IPS-18c (cell line): ENCODE results near the gene XRCC2.
"Not testable (repeated sequence)": the region's sequence is repeated elsewhere in the genome, so short reads cannot be mapped to it uniquely, and the experiment has no call there.

Source experiments
- H3K4me3 ChIP-seq: 2 replicates; pipeline ENCODE4 v1.7.0; 2013; ENCODE audit warnings: low read depth, mild to moderate bottlenecking, low read length, moderate library complexity; ENCODE audit not compliant: insufficient read depth
- H3K9me3 ChIP-seq: one replicate; pipeline ENCODE4 v1.6.1; 2013; ENCODE audit warnings: mild to moderate bottlenecking, low read length, moderate library complexity; ENCODE audit not compliant: control insufficient read depth, insufficient read depth

Gene XRCC2

DNA sequence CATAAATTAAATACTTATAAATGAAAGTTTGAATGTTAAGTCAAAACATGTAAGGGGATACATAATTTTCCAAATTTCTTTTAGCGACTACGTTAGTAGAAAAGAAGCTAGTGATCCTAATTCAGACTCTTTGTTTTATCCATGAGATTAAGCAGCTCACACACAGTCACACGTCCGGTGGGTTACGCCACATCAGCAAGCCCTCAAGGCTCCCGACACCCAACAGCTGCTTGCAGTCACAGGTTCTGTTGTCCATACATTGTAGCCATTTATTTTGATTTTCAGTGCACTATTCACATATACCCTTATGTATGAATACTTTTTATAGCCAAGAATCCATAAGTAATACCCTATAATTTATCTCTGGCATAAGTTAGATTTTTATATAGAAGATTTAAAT lies 39.5 kb downstream of the XRCC2 start:
- H3K4me3 ChIP-seq = no peak overlapping the region
- H3K9me3 ChIP-seq = no peaks in the 10 kb centered on the region

DNA sequence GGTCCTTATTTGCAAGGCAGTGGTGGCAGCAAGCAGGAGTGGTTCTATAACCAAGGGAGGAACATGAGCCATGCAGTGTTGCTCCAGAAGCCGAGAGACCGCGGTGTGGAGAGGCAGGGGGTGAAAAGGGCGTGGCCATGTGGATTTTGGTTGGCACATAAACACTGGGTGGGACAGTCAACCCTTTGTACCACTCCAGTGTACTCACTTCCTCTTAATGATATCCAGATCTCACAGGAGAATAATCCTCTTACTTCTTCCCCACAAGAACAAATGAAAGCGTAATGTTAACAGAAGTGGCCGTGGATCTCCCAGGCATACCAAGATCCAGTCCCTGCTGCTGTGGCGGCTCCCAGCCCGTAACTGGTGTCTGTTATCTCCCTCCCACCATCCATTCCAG lies 42.4 kb downstream of the XRCC2 start:
- Histone ChIP-seq H3K4me3 (no peak overlapping the region), H3K9me3 (no peaks in the 10 kb centered on the region)

DNA sequence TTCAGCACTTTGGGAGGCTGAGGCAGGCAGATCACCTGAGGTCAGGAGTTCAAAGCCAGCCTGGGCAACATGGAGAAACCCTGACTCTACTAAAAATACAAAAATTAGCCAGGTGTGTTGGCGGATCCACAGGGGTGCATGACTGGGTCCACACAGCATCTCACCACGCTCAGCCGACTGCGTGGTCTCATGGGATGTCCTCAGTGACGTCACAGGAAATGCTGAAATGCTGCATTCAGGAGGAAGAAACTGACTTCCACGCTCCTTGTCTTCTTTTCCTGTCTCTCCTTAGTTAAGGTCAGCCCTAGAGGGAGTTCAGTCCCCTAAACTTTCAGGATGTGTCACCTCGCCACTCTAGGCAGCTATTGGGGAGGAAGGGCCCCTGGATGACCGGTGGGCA lies 42.9 kb downstream of the XRCC2 start:
- H3K9me3 ChIP-seq = no peaks in the 10 kb centered on the region

DNA sequence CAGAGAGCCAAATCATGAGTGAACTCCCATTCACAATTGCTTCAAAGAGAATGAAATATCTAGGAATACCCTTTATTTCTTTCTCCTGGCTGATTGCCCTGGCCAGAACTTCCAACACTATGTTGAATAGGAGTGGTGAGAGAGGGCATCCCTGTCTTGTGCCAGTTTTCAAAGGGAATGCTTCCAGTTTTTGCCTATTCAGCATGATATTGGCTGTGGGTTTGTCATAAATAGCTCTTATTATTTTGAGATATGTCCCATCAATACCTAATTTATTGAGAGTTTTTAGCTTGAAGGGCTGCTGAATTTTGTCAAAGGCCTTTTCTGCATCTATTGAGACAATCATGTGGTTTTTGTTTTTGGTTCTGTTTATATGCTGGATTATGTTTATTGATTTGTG lies 47.2 kb downstream of the XRCC2 start:
- not testable (repeated sequence) for H3K9me3 ChIP-seq, H3K4me3 ChIP-seq

More for the DNA sequence above, 42.9 kb downstream of the XRCC2 start:
- H3K4me3 ChIP-seq = no peak overlapping the region

DNA sequence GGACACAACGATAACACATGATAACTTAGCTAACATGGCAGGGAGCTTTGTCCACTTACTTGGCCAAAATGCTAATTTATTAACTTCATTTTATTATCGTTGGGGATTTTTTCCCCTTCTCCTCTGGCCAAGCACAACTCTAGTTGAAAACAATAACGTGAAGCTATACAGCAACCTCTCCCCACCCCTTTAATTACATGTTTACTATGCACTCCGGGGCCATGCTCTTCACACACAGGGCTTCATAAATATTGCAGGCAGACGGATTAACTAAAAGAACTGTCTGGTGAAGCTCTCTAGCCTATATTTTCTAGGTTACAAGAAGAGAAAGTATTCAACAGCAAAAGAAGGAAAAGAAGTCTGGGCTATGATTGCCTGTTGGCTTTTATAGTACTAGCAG lies 51.7 kb downstream of the XRCC2 start:
- H3K9me3 ChIP-seq = no peaks in the 10 kb centered on the region
- H3K4me3 ChIP-seq = no peak overlapping the region

DNA sequence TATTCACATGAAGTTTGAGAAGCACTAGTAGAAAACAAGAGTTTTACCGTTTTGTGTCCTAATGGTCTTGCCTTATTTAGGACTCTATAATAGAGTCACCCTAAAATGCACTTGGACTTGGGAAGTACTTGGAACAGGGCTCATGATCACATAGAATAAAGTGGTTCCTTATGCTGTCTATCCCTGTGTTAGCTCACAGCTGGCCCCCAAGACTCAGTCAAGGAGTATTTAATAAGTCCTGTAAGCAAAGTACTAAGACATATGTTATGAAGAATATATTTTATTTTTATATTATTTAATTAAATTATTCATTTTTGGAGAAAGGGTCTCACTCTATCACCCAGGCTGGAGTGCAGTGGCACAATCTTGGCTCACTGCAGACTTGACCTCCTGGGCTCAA lies 54.5 kb downstream of the XRCC2 start:
- H3K9me3 ChIP-seq = no peaks in the 10 kb centered on the region
- H3K4me3 ChIP-seq = no peak overlapping the region

DNA sequence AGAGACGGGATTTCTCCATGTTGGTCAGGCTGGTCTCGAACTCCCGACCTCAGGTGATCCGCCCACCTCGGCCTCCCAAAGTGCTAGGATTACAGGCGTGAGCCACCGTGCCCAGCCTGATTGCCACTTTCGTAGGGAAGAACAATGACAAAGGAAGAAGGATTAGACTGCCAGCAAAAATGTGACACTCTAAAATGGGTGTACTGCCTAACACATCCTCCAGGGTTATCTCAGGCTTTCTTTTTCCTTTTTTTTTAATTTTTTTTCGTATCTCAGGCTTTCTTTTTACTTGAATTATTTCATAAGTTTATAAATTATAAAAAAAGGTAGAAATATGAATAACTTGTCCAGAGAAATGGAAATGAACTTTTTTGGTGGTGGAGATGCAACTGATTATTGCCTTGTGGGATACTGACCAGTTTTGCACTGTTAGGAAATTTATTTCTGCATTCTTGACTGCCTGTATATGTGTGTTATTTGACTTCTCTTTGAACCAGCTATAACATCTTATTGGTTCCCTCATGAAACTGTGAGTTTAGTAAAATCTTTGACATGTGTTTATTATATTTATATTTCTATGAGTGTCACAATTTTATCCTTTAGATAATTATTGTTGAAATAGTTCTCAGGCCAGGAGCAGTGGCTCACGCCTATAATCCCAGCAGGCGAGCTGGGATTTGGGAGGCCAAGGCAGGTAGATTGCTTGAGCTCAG lies 56.8 kb downstream of the XRCC2 start:
- H3K9me3 ChIP-seq = no peaks in the 10 kb centered on the region
- H3K4me3 ChIP-seq = no peak overlapping the region

DNA sequence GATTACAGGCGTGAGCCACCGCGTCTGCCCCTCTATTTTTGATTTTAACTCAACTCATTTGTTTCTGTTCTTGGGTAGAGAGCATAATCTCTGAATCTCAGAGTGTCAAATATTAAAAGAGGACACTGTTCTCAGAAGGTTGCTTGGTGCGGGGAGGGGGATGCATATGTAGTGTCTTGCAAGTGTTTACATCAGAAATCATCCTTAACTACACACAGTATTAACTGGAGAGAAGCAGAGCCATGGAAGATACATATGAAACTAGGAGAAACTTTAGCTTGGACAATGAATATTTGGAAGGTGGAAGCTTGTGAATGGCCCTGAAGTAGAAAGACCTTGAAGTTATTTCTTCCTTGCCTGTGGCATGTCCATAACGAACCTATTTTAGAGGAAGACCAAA lies 57.5 kb downstream of the XRCC2 start:
- Histone ChIP-seq H3K9me3 (no peaks in the 10 kb centered on the region), H3K4me3 (no peak overlapping the region)

DNA sequence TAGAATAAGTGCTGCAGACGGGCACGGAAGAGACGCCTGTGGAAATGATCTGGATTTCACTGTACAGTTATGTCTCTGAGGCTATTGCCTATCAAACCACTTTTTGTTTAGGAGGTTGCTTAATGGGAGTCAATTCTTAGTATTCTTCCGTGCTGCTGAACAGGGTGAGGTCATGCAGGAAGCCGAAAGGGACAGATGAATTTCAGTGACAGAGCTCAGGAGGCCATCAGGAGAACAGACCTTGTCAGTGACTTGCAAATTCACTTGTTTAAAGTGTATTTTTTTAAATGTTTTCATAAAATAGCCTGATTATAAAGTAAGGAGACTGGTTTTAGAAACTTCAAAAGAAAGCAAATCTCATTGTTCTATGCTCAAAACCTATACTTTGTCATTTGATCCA lies 58.9 kb downstream of the XRCC2 start:
- Histone ChIP-seq H3K9me3 (peaks cover 2% of the 10 kb centered on the region), H3K4me3 (no peak overlapping the region)

DNA sequence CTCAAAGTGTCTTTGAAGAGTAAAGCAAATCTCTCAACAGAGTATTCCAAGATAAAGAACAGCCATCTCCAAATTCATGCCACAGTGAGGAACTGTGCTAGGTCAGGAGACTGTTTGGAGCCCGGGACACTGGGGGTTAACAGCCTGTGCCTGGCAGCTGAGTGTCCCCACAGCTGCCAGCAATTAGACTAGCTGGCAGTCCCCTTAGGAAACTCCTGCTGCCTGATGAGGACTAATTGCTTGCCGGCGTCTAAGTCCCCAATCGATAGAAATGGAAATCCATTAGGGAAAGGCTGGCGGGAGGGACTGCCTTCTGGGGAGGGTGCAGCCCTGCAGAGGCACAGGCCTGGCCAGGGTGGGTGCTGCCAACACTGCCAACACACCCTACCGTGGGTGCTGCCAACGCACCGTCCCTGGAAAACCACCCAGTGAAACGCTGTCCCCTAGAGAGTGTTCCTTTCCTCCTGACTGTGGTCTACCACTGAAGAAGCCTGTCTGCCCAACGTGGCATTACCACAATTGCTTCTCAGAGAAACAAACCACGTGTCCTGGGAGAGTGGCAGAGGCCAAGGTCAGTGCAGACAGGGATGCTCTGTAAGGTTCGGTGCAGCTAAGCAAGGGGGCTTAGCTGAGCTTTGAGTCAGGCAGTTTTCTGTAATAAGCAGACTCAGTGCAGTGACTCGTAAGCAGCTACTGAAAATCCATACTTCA lies 60.8 kb downstream of the XRCC2 start:
- H3K4me3 ChIP-seq = no peak overlapping the region
- peaks cover 2% of the 10 kb centered on the region for H3K9me3 ChIP-seq

DNA sequence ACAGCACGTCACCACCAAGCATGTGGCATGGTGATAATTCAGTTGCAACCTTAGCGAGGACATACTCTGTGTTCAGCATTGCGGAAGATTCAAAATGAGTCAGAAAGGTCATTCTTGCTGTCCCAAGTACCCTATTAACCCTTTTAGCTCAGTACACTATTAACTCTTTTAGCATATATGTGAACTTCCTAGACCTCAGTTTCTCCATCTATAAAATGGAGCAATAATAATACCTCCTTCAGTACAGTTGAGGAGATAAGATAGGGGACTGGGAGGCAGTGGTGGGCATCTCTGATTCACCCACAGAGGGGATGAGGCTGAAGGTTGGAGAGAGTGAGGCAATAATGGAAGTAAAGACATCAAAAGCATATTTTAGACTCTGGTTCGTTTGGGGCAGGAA lies 67.3 kb downstream of the XRCC2 start:
- Histone ChIP-seq H3K4me3 (no peak overlapping the region), H3K9me3 (peaks cover 2% of the 10 kb centered on the region)

DNA sequence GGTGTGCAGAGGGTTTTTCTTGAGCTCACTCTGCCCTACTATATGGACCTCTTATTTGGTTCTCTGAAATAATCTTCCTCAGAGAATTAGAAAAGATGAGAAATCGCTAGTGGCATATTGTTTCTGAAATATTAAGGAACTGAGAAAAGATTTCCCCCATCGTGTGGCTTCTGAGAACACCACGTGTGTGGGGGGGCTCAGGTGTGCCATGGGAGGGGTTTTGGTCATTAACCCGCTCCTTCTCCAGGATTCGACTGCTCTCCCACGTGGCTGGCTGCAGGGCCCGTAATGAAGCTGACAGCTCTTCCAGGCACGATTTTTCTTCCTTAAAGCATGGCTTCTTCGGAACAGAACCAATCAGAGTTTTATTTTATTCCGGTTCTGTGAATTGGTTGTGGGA lies 67.7 kb downstream of the XRCC2 start:
- no peak overlapping the region for H3K4me3 ChIP-seq
- peaks cover 2% of the 10 kb centered on the region for H3K9me3 ChIP-seq

DNA sequence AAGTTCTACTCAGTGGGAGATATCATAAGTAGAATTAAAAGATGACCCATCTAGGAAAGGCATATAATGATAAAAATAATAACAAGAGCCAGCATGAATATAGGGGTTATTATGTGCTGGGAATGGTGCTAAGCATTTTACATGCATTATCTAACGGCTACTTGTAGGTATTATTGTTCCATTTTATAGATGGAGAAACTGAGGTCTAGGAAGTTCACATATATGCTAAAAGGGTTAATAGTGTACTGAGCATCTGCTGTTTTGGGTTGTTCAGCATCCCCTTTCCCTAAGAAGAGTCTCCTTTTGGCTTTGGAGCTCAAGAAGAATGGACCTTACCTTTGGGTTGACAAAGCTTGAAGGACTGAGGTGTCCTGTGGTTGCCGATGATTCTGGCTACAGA lies 68.9 kb downstream of the XRCC2 start:
- Histone ChIP-seq H3K4me3 (no peak overlapping the region), H3K9me3 (no peaks in the 10 kb centered on the region)

DNA sequence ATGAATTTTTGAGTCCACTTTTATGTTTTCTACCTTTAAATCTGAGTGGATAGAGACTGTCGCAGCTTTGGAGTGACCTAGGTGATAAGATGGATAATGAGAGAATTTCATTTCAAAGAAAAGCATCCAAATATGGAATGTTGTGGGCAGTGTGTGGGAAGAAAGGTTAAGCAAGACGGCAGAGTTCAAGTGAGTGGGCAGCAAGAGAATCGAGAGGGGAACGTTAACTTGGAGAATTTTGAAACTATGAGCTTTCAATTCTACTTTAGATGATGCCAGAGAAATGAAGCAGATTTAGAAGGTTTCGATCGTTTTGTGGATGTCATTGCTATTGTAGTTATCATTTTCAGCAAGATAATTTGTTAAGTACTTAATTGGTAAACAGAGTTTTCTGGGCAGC lies 73.0 kb downstream of the XRCC2 start:
- no peaks in the 10 kb centered on the region for H3K9me3 ChIP-seq
- no peak overlapping the region for H3K4me3 ChIP-seq

DNA sequence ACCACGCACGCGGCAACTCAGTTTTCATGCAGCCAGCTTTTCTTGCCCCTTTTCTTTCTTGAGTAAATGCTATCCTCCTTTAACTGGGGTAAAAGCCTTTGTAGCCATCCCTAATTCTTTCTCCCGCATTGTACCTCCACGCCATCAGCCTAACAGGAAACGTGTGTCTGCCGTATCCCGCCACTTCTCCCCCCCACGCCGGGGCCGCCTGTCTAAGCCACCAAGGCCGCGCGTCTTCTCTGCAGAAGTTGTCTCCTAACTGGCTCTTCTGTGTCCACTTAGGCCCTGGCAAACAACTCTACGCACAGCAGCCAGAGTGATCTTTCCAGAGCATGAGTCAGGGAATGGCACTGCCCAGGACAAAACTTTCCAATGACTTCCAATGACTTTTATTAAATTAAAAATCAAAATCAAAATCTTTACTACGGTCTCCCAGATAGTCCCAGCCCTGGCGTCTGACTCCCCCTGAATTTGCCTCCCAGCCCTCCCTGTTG lies 74.6 kb downstream of the XRCC2 start:
- no peak overlapping the region for H3K4me3 ChIP-seq

DNA sequence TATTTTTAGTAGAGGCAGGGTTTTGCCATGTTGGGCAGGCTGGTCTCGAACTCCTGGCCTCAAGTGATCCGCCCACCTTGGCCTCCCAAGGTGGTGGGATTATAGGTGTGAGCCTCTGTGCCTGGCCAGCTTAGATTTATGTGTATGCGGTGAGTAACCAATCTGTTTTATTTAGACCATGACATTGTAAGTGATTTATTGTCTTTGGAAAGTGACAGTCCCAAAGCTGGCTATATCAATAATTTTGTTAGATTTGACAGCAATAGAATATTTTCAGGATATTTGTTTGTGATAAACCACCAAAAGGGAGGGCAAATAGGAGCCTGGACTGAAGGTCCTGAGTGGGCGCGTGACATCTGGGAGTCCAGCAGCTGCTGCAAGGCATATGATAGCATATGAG lies 75.7 kb downstream of the XRCC2 start:
- no peaks in the 10 kb centered on the region for H3K9me3 ChIP-seq
- no peak overlapping the region for H3K4me3 ChIP-seq

More for the DNA sequence above, 74.6 kb downstream of the XRCC2 start:
- no peaks in the 10 kb centered on the region for H3K9me3 ChIP-seq

DNA sequence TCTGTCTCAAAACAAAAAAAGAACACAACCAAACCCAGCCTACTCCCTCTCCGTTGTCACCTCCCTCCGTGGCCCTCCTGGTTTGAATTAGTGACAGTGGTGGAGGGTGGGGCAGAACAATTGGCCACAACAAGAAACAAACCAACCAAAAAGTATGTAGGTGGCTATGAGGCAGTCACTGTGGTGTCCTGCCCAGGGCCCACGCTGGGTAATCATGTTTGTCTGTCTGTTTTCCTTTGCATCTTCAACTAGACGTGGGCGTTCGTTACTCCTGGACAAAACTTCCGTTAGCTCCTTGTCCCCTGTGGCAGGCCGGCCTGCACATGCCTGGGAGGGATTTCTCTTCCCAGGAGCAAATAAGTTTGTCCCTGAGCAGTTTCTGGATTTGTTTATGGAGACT lies 78.4 kb downstream of the XRCC2 start:
- Histone ChIP-seq H3K9me3 (no peaks in the 10 kb centered on the region), H3K4me3 (no peak overlapping the region)

DNA sequence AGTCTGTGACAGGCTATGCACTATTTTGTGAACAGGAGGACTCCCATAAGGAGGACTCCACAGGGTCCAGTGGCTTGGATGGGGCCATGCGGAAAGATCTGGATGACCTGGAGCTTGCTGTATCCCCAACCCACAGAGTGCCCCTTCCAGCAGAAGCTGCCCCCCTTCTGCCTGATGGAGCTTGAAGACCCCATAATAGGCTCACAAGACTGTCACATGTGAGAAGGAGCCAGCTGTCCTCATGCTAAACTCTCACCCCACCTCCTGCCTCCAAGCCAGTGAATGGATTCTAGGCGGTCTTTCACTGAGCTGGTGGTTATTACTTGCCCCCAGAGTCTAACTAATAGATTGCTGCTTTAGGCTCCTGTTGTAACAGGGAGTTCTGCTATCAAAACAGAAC lies 79.1 kb downstream of the XRCC2 start:
- no peaks in the 10 kb centered on the region for H3K9me3 ChIP-seq
- H3K4me3 ChIP-seq = no peak overlapping the region
